AG10803 (cell line): ENCODE measurements around the gene TTLL5.

Source experiments
- DNase-seq: peaks from one replicate; pipeline ENCODE4 v3.0.0; 2010; ENCODE audit warnings: low read depth
- H3K4me3 ChIP-seq: 2 replicates; pipeline ENCODE4 v1.5.1; 2011; ENCODE audit warnings: mild to moderate bottlenecking, low read length, control low read depth
- TF ChIP-seq, protein P1 (sequence below): conservative IDR thresholded peaks from 2 replicates; pipeline ENCODE4 v1.5.1; 2011; ENCODE audit warnings: mild to moderate bottlenecking, low read length, control low read depth, inconsistent platforms

The TTLL5 gene

DNA sequence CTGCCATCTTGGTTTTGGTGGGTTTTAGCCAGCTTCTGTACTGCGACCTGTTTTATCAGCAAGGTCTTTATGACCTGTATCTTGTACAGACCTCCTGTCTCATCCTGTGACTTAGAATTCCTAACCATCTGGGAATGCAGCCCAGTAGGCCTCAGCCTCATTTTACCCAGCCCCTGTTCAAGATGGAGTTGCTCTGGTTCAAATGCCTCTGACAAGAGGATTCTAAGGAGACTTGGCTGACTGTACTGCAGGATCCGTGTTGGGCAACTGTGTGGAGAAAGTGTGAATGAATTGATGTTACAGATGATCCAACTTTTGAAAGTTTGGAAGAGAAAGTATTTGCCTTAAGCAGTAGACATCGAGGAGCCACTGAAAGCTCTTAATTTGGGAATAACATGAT is 91.0 kb downstream of the TTLL5 start:
- no peak overlapping the region for H3K4me3 ChIP-seq
- no peak for DNase-seq
- TF ChIP-seq, protein P1, sequence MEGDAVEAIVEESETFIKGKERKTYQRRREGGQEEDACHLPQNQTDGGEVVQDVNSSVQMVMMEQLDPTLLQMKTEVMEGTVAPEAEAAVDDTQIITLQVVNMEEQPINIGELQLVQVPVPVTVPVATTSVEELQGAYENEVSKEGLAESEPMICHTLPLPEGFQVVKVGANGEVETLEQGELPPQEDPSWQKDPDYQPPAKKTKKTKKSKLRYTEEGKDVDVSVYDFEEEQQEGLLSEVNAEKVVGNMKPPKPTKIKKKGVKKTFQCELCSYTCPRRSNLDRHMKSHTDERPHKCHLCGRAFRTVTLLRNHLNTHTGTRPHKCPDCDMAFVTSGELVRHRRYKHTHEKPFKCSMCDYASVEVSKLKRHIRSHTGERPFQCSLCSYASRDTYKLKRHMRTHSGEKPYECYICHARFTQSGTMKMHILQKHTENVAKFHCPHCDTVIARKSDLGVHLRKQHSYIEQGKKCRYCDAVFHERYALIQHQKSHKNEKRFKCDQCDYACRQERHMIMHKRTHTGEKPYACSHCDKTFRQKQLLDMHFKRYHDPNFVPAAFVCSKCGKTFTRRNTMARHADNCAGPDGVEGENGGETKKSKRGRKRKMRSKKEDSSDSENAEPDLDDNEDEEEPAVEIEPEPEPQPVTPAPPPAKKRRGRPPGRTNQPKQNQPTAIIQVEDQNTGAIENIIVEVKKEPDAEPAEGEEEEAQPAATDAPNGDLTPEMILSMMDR: no peak

DNA sequence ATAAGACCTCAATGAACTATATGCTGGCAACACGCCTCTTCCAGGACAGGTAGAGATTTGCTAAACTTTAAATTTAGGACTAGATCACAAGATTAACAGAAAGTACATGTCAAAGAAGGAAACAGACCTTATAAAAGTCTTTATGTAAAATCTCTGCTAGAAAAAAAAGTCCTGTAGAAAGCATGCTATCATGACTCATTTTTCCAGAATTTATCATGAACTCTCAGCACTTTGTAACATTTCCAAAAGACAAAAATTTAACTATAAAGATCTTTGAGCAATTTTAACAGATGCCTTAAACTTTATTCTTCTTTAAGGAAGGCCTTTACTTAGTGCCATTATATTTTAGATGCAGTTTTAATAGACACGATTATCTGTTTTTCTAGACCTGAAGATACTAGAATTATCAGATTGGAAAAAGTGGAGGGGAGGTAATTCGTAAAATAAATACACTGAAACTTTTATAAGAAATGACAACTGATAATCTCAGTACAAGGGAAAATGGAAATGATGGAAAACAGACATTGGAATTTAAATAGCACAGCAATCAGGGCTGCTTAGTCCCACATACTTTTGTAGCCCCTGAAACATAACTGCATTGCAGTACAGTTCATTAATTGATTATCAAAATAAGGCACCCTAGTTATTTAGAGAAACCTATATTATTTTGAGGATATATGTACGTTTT is 92.0 kb downstream of the TTLL5 start:
- TF ChIP-seq, protein P1: no peak
- no peak overlapping the region for H3K4me3 ChIP-seq
- DNase-seq: peak; percentile 33

DNA sequence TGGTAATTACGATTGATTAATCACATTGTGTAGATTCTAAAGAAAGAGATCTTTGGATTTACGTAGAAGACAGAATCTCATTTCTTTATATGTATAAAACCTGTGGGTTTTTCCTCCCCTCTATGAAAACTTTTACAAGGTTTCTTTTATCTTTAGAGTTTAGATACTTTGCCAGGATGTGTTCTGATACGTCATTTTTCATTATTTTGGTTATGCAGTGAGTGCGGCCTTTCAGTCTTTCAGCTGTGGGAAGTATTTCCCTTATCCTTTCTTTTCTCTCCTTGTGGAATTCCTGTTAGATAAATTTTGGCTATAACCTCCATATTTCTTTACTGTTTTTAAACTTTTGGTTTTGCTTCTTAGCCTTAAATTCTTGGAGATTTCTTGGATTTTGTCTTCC is 92.7 kb downstream of the TTLL5 start:
- DNase-seq: no peak
- TF ChIP-seq, protein P1: no peak
- no peak overlapping the region for H3K4me3 ChIP-seq

DNA sequence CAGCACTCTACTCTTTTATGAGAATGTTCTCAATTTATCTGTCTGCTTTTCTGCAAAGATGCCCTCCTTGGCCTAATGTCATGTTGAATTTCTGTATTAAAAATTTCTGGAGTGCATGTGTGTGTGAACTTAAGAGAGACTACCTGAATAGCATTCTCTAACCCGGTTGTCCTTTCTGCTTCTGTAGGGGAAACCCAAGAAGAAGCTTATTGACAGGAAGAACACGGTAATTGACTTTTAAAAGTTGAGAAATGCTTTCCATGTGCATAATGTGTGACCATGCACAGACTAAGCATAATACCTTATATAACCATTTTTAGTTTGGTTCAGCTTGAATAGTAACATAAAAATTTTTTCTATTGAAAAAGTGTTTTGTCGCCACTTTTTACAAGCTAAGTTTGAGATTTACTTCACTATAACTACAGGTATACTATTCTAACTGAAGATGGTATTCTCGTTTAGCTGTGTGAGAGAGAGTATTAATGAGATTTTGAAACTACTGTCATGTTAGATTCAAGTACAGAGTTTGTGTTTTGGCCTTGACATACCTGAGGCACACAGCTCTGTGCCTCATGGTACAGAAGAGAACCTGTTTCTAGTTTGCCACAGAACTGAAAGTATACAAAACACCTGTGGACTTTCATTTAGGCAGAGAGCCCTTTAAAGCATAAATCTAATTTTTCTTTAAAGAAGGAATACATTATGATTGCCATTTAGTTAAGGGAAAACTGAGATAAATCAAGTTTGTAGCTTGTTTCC is 96.8 kb downstream of the TTLL5 start:
- no peak overlapping the region for H3K4me3 ChIP-seq
- TF ChIP-seq, protein P1: no peak
- DNase-seq: no peak

DNA sequence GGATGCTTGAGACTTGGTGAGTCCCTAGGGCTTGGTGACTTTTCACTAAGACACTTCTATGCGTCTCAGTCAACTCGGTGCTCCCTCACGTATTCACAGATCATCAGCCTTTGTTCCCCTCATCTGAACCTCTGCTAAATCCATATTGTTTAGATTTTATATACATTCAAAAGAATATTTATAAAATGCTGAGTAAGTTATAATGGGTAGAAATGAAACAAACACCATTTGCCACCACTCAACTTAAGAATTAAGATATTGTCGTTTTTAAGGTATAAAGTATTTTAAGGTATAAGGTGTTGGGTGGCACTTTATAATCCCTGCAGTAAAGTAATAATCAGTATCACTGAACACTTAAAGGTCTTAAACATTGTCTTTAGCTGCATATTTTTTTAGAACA is 103.0 kb downstream of the TTLL5 start:
- H3K4me3 ChIP-seq: no peak overlapping the region
- DNase-seq: no peak
- TF ChIP-seq, protein P1: no peak

DNA sequence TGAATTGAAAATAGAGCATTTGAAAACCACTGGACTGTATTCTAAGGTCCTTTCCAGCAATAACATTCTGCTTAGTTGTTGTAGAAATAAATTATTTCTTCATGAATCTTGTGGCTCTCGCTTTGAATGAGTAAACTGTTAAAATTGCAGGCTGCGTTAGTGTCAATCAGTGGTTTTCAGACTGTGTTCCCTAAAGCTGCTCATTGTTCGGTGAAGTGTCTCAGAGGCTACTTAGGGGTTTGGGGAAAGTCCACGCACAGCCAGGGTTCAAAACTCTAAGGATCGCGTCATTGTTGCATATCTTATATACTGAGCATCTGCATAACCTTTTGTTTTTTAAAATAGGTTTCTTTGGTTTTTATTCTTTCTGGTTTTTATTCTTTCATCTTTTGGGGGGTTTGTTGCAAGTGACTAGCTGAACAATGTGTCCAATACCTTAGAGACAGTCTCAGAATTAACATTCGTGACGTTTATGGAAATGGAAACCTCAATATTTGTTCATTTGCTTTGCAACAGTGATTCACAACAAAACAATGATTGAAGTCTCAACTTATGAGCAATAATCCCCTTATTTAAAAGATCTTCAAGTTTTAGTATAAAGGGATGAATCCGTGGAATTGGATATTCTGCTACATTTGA is 108.1 kb downstream of the TTLL5 start:
- DNase-seq: peak; percentile 15
- no peak overlapping the region for H3K4me3 ChIP-seq
- TF ChIP-seq, protein P1: no peak

DNA sequence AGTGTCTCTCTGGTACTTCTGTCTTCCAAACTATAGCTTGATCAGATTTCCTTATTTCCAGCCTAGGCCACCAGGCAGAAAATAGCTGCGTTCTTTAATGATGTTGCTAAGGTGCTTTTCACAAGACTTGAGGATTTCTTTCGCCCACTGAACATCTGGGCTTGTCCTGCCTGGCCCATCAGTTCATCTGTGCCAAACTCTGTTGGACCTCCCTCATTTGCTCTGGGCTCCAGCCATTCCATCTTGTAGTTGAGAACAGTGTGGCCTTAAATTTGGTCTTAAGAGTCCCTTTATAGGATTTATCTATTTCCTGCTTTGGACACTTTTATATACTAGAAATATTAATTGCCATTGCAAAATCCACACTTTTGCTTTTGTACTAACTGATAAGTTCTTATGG is 109.6 kb downstream of the TTLL5 start:
- DNase-seq: no peak
- H3K4me3 ChIP-seq: no peak overlapping the region
- TF ChIP-seq, protein P1: no peak
